DMS153 (cell line): ENCODE data around the gene CCNJL.

Experiments
- DNase-seq: peaks from one replicate; lab custom pipeline; 2025; lab: John Stamatoyannopoulos, UW

CCNJL gene

GRCh38 chr5:160290751-160291150 lies 21.6 kb downstream of the CCNJL start:
- no peak for DNase-seq

- no peak for DNase-seq
These were observed 22.6 kb downstream of the CCNJL start for GRCh38 chr5:160289721-160290120.

DNA sequence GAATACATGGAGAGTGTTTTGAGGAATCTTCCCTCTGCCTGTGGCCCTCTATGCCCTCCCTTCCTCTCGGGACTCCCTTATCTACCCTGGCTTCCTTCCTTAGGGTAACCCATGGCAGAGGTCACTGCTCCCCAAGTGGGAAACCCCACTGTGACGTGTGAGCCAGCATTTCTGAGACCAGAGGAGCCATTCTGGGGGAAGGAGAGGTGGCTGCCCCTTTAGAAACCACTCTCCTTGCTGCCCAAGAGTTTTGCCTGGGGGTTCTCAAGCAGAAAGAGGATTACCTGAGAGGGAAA lies 23.1 kb downstream of the CCNJL start:
- no peak for DNase-seq

DNA sequence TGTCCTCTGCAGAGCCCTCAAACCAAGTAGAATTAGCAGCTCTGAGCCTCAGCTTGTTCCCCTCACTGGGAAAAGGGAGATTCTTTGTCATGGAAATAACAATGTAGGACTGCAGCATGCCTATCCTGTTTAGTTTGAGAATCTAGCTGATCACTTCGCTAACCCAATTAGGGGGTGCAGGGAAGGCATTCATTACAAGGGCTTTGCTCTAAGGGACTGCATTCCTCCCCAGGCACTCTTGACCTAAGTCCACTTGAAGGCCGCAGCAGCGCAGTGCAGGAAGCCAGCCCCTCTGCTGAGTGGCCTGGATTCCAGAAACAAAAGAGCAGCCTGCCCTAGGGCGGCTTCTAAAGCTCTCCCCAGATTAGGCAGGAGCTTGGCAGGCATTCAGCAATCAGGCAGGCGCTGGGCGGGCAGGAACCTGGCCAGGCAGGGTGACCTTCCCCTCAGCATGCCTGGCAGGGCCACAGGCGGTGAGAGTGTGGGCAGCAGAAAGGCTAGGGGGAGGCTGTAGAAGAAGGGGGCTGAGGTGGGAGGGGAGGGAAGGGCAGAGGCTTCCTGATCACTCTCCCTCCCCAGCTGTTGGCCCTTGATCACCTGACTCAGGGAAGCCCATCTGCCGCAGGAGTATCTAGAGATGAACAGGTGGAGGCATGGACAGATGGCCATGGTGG lies 24.8 kb downstream of the CCNJL start:
- no peak for DNase-seq

- no peak for DNase-seq
These were observed 25.4 kb downstream of the CCNJL start for GRCh38 chr5:160286947-160287346.

DNA sequence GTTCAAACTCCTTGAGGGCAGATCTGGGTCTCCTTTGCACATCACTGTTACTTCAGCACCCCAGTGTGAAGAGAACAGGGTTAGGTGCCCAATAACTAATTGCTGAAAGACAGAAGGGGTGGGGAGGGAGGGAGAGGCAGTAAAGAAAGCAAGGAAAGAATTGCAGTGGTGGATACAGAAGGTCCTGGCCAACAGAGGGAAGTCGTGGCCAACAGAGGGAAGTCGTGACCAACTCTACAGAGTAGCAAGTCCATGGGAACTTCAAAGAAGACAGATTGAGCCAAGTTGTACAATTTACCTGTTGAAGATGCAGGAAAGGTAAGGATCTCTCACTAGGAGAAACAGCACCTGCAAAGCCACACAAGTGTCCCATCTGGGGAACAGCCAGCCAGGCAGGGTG lies 27.0 kb downstream of the CCNJL start:
- no peak for DNase-seq

DNA sequence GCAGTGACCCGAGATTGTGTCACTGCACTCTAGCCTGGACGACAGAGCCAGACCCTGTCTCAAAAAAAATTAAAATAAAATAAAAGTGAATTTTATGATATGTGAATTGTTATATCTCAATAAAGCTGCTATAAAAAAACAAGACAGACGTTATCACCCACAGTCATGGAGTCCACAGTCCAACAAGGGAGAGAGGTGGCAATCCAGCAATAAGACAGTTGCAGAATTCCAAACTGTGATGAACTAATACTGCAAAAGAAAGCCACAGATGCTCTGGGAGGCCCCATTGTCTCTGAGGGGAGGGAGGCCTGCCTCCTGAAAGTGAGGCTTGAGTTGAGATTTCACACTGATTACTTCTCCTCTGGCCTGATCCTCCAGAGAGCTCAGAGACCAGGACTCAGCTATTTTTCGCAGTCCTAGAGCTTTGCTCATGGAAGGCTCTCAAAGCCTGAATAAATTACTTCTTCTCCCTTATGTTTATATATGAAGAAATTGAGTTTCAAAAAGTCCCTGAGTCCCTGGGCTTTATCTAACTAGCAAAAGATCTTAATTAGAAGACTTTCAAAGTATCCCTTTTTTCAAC lies 28.0 kb downstream of the CCNJL start:
- DNase-seq = no peak

DNA sequence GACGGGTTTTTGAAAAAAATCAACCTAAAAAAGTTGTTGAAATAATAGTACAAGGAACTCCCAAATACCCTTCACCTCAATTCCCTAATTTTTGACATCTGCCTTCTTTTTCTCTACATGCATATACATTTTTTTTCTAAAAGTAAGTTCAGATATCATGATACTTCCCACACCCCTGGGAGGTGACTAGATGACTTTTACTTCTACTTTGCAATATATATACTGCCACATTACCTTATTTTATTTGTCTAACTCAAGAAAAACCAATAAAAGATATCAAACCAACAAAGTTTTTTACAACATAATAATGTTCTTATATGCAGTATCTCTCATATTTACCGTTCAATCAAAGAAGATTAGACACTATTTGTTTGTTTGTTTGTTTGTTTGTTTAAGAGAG lies 31.1 kb downstream of the CCNJL start:
- DNase-seq = no peak

GRCh38 chr5:160280384-160281095 lies 31.8 kb downstream of the CCNJL start:
- no peak for DNase-seq

DNA sequence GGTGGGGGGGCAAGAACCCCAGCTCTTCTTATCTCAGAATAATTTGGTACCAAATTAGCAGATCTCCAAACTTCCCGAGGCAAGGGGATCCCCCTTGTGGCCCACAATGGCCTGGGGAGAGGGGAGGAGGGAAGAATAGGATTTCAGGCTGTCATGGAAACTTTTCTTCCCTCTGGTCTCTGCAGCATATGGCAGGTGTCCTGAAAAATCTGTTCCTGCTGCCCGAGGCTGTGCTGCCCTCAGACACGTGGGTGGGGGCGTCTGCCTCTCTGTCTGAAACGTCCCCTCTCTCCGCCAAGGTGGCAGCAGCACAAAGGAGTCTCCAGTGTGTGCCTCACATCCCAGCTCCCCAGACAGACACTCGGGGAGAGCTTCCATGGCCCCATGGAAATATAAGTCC lies 34.0 kb downstream of the CCNJL start:
- DNase-seq = no peak

DNA sequence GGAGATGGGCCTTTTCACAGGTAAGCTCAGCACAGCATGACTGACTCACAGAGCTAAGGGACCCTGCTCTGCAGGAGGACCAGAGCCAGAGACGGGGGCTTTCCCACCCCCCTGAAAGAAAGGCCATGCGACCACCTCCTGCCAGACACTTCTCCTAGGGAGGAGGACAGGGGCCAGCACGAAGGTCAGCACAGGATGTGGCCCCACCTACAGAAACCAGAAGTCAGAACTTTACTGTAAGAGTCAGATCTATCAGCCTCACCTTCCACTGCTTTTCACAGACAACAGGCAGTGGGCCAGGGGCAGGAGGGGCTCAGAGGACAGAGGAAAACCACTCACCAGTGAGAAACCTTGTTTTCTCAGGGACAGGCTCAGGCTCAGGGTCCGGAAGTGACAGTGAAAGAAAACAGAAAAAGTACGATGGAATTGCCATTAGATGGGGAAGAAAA lies 37.9 kb downstream of the CCNJL start:
- DNase-seq = no peak

DNA sequence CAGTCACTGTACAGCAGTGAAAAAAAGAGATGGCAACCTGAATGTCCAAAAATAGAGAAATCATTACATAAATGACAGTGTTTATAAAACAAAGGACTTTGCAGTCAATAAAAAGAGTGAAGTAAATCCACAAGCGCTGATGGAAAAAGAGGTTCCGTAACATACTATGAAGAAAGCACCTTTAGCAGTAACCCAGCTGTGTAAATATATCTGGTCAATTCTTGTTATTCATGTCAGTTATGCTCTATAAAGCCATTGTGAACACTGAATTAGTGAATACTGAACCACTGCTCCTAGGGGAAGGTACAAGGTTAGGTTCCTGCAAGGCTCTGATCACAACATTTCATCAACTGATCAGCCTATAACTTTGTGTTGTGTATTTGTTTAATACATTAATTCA lies 39.5 kb downstream of the CCNJL start:
- DNase-seq = peak; percentile 60

DNA sequence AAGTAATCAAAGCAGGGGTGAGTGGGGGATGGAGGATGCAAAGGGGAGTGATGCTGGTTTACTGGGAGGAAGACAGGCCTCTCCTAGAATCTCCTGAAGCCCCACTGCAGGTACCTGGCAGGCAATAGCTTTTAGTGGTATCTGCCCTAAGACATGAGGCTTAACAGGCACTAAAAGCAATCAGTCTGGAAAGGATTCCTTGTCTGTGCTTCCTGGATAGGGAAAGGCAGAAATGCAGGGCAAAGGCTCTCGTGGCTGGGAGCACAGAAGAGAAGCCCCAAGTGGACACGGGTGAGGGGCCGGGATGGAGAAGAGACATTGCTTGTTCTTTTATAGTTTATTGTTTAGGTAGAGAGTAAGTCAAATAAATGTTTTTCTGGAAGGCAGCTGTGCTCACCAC lies 40.1 kb downstream of the CCNJL start:
- DNase-seq = no peak

GRCh38 chr5:160271836-160272235 lies 40.5 kb downstream of the CCNJL start:
- no peak for DNase-seq

DNA sequence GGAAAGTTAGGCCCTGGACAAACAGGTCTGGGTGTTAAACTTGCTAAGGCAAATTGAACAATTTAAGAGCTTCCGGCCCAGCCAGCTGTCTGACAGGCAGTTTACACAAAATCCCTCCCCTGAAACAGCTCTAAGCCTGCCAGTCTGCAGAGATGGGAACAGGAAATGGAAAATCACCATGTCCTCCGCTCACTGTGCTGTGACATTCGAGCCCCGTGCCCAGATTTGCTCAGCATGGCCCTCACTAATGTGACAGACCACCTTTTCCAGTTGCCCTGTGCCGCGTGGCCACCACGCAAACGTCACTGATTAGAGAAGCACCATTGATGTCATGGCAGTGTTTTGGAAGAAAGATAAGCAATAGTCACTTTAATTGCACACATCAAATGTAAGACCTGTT lies 41.0 kb downstream of the CCNJL start:
- peak; percentile 75 for DNase-seq

- DNase-seq = no peak
These were observed 41.7 kb downstream of the CCNJL start for GRCh38 chr5:160270704-160271103.

DNA sequence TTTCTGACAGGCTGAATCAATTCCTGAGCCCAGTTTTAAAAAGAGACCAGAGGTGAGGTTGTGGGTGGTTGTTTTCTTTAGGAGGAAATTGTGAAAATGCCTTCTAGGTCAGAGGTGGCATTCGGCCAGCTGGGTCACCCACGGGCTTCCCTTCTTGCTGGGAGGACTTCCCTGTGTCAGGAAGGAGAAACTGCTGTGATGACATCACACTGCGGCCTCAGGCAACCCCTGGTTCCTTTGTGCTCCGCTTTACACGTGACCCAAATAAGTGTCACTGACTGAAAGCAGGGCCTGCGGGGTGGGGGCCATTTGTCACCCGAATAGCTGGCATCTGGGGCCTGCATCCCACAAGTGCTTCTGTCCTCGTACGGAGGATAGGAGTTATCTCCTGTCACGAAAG lies 43.3 kb downstream of the CCNJL start:
- DNase-seq = peak; percentile 49

GRCh38 chr5:160268121-160268520 lies 44.2 kb downstream of the CCNJL start:
- DNase-seq = no peak

DNA sequence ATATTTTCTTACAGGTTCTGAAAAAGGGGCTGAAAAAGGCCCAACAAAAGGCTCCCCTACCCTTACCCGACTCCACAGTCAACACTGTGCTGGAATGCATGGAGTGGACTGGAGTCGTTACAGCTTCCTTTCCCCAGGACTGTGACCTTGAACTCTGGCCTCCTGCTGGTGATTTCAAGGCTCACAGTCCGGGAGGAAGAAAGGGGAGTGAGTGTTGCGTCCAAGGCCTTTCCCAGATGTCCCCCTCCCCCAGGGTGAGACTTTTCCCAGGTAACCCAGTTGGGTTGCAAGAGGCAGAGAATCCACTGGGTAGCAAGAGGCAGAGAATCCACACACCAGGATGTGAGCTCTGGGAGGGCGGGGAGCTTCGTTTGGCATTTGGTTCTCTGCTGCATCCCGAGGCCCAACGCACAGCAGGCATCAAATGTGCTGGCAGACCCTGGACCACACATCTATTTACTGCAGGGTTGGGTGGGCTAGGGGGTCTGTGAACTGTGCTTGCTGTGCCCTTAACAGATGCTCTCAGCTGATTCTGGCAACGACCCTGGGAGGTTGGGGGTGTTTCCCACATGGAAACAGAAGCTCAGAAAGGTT lies 45.5 kb downstream of the CCNJL start:
- DNase-seq = no peak

DNA sequence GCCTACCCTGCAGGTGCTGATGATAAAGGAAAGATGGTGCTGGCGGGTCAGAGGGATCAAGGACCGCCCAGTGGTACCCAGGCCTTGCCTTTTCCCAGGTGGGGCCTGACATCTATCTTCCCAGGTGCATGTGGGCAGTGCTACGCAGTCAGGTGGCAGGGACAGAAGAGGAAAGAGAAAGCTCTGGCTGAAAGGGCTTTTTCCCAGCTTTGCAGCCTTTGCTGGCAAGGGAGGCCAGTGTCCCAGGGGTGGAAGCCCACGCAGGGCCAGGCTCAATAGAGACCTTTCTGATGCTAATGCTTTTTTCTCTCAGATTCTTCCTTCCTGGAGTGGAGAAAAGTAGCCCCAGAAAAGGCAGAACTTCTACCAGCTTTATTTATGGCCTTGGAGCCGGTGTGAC lies 46.3 kb downstream of the CCNJL start:
- no peak for DNase-seq

DNA sequence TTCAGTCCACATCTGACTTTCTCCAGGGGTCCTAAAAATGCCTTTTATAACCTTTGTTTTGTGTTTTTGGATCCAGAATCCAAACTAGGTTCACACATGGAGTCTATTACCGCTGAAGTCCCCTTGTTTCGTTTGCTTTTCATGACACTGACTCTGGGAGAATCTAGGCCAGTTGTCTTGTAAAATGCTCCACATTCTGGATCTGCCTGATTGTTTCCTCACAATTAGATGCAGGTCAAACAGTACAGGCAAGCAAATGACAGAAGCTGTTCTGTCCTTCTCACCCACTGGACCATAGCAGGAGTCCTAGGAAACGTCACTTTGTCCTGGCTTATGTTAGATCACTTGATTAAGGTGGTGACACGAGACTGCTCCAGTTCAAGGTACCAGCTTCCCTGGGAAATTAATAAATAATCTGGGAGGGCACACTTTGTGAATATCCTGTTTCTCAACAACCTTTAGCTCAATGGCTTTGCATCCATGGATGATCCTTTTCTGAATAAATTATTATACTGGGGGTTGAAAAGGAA lies 49.0 kb downstream of the CCNJL start:
- no peak for DNase-seq

DNA sequence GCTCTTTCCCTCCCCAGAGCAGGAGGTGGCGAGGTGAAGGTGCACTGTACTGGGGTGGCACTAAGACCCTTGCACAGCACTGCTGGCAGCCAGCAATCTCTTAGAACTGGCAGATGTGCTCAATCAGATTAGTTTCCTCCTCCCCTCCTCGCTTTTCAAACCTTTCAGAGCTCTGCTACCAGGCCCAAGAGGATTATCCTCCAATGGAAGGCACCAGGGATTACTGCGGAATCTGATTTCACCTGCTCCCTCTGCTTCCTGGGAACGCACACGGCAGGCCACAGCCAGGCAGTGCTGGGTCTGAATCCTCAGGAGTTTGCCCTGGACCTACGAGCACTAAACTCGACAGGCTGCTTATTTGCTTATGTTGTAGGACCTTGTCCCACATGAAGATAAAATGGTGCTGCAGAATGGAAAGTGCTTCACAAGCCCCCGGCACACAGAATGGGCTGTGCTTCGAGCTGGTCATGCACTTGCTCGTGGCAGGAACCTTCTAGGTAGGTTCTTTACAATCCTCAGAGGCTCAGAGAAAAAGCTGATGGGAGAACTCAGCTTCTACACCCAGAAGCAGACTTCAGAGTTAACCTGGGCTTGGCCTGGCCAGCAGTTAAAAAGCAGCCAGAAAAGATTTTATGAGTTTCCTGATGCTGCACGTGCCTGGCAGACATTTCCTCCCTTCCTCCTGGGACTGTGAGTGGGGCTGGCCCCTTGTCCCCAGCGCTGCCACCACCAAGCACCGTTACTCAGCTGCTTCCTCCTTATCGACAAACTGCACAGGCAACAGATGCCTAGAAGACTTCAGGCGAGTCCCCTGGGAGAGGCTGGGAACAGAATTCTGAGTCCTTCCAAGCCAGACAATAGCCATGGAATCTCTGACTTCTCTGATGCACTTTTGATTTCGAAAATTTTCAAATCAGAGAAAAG lies 50.0 kb downstream of the CCNJL start:
- no peak for DNase-seq
